ENCODE data around the gene GMCL1. TPM values are rescaled to one million over a fixed set of nuclear protein-coding genes. Genes with fewer than 3 reads are reported as not detected.

GMCL1 gene
- total and polyA plus RNA-seq, 2 of the 13 experiments (the other 11 are each of a cell fraction or from before 2014, with no cell fraction given) = 18.7 to 24.0 TPM

GRCh38 chr2:69926849-69927515 lies 97.5 kb downstream of the GMCL1 start (continued):
- TF ChIP-seq ZBTB25 (CRISPR knock-in tag; IDR thresholded peaks at IDR 0.05) (peak; percentile 84; the same call in 1 of the 2 replicates), MIER2 (CRISPR knock-in tag; IDR thresholded peaks at IDR 0.05) (no peak), ZNF639 (CRISPR knock-in tag; conservative IDR thresholded peaks at IDR 0.05) (no peak), ZNF777 (CRISPR knock-in tag; IDR thresholded peaks at IDR 0.05) (no peak), NFIC (IDR thresholded peaks at IDR 0.05; ENCODE audit: low read length) (no peak), MAZ (IDR thresholded peaks at IDR 0.05; ENCODE audit: borderline replicate concordance, low read depth, low read length) (no peak), MAZ (CRISPR knock-in tag; IDR thresholded peaks at IDR 0.05; ENCODE audit: low read depth) (no peak), EED (CRISPR knock-in tag; IDR thresholded peaks at IDR 0.05) (no peak), TBX2 (CRISPR knock-in tag; IDR thresholded peaks at IDR 0.05; ENCODE audit: borderline replicate concordance) (no peak), IKZF4 (CRISPR knock-in tag; IDR thresholded peaks at IDR 0.05; ENCODE audit: borderline replicate concordance, low read depth, not compliant biosample characterization) (no peak), ZBTB38 (CRISPR knock-in tag; IDR thresholded peaks at IDR 0.05) (no peak), ZBTB7A (CRISPR knock-in tag; IDR thresholded peaks at IDR 0.05) (no peak), ZNF597 (CRISPR knock-in tag; IDR thresholded peaks at IDR 0.05) (no peak), ZMYM4 (CRISPR knock-in tag; IDR thresholded peaks at IDR 0.05) (no peak), ZSCAN30 (CRISPR knock-in tag; IDR thresholded peaks at IDR 0.05) (no peak), SP140L (CRISPR knock-in tag; IDR thresholded peaks at IDR 0.05; ENCODE audit: borderline replicate concordance) (no peak), YEATS2 (CRISPR knock-in tag; IDR thresholded peaks at IDR 0.05; ENCODE audit: borderline replicate concordance) (peak; percentile 69; the same call in 1 of the 2 replicates), ZNF143 (CRISPR knock-in tag; IDR thresholded peaks at IDR 0.05) (no peak), KLF11 (CRISPR knock-in tag; IDR thresholded peaks at IDR 0.05) (no peak), SP5 (CRISPR knock-in tag; IDR thresholded peaks at IDR 0.05; ENCODE audit: borderline replicate concordance, low read depth) (0 out of 2 replicates have a peak, but pooled peaks have one; percentile 22)
- TF ChIP-seq, protein P1, sequence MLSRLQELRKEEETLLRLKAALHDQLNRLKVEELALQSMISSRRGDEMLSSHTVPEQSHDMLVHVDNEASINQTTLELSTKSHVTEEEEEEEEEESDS (CRISPR knock-in tag; IDR thresholded peaks at IDR 0.05; ENCODE audit: borderline replicate concordance) = no peak
- TF ChIP-seq, protein P2, sequence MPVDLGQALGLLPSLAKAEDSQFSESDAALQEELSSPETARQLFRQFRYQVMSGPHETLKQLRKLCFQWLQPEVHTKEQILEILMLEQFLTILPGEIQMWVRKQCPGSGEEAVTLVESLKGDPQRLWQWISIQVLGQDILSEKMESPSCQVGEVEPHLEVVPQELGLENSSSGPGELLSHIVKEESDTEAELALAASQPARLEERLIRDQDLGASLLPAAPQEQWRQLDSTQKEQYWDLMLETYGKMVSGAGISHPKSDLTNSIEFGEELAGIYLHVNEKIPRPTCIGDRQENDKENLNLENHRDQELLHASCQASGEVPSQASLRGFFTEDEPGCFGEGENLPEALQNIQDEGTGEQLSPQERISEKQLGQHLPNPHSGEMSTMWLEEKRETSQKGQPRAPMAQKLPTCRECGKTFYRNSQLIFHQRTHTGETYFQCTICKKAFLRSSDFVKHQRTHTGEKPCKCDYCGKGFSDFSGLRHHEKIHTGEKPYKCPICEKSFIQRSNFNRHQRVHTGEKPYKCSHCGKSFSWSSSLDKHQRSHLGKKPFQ (CRISPR knock-in tag; IDR thresholded peaks at IDR 0.05; ENCODE audit: insufficient replicate concordance) = no peak
- TF ChIP-seq, protein P3, sequence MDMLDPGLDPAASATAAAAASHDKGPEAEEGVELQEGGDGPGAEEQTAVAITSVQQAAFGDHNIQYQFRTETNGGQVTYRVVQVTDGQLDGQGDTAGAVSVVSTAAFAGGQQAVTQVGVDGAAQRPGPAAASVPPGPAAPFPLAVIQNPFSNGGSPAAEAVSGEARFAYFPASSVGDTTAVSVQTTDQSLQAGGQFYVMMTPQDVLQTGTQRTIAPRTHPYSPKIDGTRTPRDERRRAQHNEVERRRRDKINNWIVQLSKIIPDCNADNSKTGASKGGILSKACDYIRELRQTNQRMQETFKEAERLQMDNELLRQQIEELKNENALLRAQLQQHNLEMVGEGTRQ (IDR thresholded peaks at IDR 0.05; ENCODE audit: low read depth, low read length) = no peak
- TF ChIP-seq, protein P3 (CRISPR knock-in tag; IDR thresholded peaks at IDR 0.05; ENCODE audit: borderline replicate concordance) = peak; percentile 40; the same call in 1 of the 2 replicates
